Measurements from ENCODE around the gene RELB. TPM values are rescaled to one million over a fixed set of nuclear protein-coding genes. Genes with fewer than 3 reads are reported as not detected.

Gene RELB
- total and polyA plus RNA-seq, 9 donors, result 3.0 to 23.2 (median 10.1) TPM

DNA sequence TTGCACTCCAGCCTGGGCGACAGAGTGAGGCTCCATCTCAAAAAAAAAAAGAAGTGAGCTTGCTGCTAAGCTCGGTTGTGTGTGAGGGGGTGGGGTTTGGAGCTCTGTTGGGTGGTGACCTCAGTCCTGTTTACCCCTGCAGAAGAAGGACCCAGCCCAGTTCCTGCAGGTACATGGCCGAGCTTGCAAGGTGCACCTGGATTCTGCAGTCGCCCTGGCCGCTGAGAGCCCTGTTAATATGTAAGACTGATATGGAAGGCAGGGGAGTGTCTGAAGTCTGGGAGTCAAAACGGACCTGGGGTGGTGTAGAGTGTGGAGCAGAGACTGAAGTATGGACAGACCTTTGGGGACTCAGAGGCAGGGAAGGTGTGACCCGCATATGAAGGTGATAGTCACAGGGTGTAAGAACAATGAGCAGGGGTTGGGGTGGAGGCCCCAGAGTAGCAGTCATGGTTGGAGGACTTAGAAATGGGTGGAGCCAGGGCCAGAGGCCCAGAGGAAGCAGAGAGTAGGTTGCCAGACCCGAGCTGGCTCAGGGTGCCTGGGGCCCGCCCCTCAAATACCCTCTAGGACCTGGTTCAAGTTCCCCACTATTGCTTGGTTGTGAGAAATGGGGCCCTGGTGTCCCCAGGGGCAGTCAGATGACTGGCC lies 50.8 kb downstream of the RELB start:
- 66 to 78% (median 71%) methylated on average over 9 of the region's 9 CpGs for WGBS, 3 donors
- no peak for DNase-seq
- Histone ChIP-seq H3K9me3 (no peaks in the 10 kb centered on the region), H3K4me1 (ENCODE audit: insufficient read depth) (no peaks in the 10 kb centered on the region), H3K36me3 (no peaks in the 10 kb centered on the region), H3K27ac (no peak overlapping the region), H3K4me3 (no peak overlapping the region), H3K27me3 (no peaks in the 10 kb centered on the region)
- no peak for TF ChIP-seq EP300 (IDR thresholded peaks at IDR 0.05)
- no peak for TF ChIP-seq POLR2A (IDR thresholded peaks at IDR 0.05)
- TF ChIP-seq, protein P1, sequence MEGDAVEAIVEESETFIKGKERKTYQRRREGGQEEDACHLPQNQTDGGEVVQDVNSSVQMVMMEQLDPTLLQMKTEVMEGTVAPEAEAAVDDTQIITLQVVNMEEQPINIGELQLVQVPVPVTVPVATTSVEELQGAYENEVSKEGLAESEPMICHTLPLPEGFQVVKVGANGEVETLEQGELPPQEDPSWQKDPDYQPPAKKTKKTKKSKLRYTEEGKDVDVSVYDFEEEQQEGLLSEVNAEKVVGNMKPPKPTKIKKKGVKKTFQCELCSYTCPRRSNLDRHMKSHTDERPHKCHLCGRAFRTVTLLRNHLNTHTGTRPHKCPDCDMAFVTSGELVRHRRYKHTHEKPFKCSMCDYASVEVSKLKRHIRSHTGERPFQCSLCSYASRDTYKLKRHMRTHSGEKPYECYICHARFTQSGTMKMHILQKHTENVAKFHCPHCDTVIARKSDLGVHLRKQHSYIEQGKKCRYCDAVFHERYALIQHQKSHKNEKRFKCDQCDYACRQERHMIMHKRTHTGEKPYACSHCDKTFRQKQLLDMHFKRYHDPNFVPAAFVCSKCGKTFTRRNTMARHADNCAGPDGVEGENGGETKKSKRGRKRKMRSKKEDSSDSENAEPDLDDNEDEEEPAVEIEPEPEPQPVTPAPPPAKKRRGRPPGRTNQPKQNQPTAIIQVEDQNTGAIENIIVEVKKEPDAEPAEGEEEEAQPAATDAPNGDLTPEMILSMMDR (IDR thresholded peaks at IDR 0.05), result no peak
- intact Hi-C loops (cut with DNase I), result loop anchor here in 1 of 4 donors (10.0 kb wide), 1 partner anchor 147 kb away; the partner anchor contains the start of gene APOE

DNA sequence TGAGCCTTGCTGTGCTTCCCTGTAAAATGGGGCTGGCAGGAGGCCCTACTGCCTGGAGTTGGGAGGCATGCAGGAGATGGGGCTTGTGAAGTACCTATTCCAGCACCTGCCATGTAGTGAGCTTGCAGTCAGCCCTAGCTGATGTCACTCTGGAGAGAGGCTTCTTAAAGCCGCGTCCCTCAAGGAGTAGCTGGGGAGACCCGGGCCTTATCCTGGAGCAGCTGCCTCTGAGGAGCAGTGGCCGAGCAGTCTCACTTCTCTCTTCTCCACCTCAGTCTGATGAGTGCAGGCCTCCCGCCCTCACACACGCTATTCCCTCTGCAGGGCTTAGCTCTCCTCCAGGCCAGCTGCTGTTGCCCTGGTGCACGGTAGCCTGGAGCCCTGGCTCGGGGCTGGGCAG lies 55.6 kb downstream of the RELB start:
- no peak for DNase-seq
- H3K27me3 ChIP-seq, result no peaks in the 10 kb centered on the region
- TF ChIP-seq POLR2A (IDR thresholded peaks at IDR 0.05), result no peak
- TF ChIP-seq, protein P1 (IDR thresholded peaks at IDR 0.05), result no peak
- no peak for TF ChIP-seq EP300 (IDR thresholded peaks at IDR 0.05)
- H3K27ac ChIP-seq, result no peak overlapping the region
- no peak overlapping the region for H3K4me3 ChIP-seq
- no peaks in the 10 kb centered on the region for H3K9me3 ChIP-seq
- no peaks in the 10 kb centered on the region for H3K4me1 ChIP-seq (ENCODE audit: insufficient read depth)
- intact Hi-C loops (cut with DNase I), result loop anchor here in 1 of 4 donors (10.0 kb wide), 1 partner anchor 152 kb away; the partner anchor contains the start of gene APOE
- no peaks in the 10 kb centered on the region for H3K36me3 ChIP-seq
- 84 to 89% (median 87%) methylated on average over 8 of the region's 8 CpGs for WGBS, 3 donors

DNA sequence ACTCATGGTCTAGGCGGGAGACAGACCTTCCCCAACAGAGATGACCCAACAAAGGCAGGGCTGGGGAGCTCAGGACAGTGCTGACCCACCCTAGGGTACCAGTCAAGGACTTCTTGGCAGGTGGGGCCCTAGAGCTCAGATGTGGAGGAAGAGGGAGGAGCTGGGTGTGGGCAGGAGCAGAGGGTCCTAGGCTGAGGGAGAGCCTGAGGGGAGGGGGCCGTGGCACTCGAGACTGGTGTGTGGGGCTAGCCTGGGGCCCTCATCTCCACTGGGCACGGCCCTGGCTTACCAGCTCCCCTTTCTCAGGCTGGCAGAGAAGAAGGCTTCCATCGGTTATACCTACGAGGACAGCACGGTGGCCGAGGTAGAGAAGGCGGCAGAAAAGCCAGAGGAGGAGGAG lies 56.2 kb downstream of the RELB start:
- intact Hi-C loops (cut with DNase I), result loop anchor here in 1 of 4 donors (10.0 kb wide), 1 partner anchor 153 kb away; the partner anchor contains the start of gene APOE
- WGBS, 3 donors, result 75 to 84% (median 81%) methylated on average over 9 of the region's 9 CpGs
- H3K36me3 ChIP-seq, result no peaks in the 10 kb centered on the region

DNA sequence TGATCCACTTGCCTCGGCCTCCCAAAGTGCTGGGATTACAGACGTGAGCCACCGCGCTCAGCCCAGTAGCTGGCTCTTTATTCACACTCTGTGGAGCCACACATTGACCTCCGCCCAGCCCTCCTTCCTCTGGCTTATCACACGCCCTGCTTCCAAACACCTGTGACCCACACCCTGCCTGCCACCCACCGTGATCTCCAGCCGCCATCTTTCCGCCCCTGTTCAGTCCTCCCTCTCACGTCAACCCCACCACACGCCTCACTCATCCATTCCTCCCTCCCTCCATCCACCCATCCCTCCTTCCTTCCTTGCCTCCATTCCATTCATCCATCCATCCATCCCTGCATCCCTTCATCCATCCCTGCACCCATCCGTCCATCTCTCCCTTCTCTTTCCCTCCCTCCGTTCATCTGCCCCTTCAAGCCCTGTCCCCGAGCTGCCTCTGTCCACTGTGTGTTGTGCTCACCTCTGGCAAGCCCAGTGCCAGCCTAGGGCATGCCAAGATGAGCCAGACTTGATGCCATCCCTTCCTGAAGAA lies 57.4 kb downstream of the RELB start:
- whole genome bisulfite sequencing, 3 donors, result 79 to 84% (median 84%) methylated on average over 14 of the region's 14 CpGs
- Histone ChIP-seq H3K36me3 (no peaks in the 10 kb centered on the region), H3K27me3 (no peaks in the 10 kb centered on the region), H3K27ac (no peak overlapping the region), H3K9me3 (no peaks in the 10 kb centered on the region), H3K4me3 (no peak overlapping the region), H3K4me1 (ENCODE audit: insufficient read depth) (no peaks in the 10 kb centered on the region)
- TF ChIP-seq, protein P1 (IDR thresholded peaks at IDR 0.05), result no peak
- TF ChIP-seq EP300 (IDR thresholded peaks at IDR 0.05) (no peak), POLR2A (IDR thresholded peaks at IDR 0.05) (no peak)
- intact Hi-C loops (cut with DNase I), result loop anchor here in 1 of 4 donors (10.0 kb wide), 1 partner anchor 154 kb away; the partner anchor contains the start of gene APOE
- no peak for DNase-seq

More for the DNA sequence above, 56.2 kb downstream of the RELB start:
- no peak for DNase-seq
- TF ChIP-seq, protein P1 (IDR thresholded peaks at IDR 0.05), result no peak
- no peak for TF ChIP-seq EP300 (IDR thresholded peaks at IDR 0.05)
- Histone ChIP-seq H3K4me1 (ENCODE audit: insufficient read depth) (no peaks in the 10 kb centered on the region), H3K27me3 (no peaks in the 10 kb centered on the region), H3K4me3 (no peak overlapping the region), H3K27ac (no peak overlapping the region), H3K9me3 (no peaks in the 10 kb centered on the region)
